ENCODE measurements around the gene ERMN.
"Not testable (repeated sequence)": the region's sequence is repeated elsewhere in the genome, so short reads cannot be mapped to it uniquely, and the experiment has no call there.

ERMN gene

DNA sequence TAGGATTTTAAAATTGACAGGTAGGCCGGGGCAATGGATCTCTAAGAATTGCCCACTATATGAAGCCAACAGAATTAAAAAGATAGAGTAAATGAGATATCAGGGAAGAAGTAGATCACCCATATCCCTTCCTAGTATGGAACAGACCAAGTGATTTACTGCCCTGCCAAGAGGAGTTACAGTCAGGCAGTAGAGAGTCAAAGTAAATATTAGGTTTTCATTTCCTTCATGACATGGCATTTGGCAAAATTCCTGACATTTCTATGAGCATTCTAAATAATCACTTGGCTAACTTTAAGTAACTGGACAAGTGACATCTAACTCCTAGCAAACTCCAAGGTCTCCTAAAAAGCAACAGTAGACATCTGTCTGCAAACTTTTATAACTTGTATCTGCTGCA, 34.6 kb downstream of the ERMN start:
- no peak for DNase-seq

DNA sequence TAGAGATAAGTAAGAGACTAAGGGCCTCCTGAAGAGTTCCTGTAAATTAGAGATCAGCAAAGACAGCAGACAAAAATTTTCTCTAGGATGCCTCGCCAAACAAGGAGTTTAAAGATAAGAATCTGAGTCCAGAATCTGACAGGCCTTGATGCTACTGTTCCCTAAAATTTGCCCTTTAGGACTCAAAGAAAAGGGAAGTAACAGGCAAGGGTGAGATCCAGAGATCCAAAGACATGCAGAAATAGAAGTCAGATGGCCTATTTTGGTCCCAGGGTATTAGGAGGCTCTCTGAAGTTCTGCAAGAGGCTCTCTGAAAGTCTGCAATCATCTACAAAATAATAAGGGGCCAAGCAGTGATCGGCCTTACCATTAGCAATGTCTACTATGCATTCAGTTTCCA, 35.1 kb downstream of the ERMN start:
- DNase-seq = no peak

DNA sequence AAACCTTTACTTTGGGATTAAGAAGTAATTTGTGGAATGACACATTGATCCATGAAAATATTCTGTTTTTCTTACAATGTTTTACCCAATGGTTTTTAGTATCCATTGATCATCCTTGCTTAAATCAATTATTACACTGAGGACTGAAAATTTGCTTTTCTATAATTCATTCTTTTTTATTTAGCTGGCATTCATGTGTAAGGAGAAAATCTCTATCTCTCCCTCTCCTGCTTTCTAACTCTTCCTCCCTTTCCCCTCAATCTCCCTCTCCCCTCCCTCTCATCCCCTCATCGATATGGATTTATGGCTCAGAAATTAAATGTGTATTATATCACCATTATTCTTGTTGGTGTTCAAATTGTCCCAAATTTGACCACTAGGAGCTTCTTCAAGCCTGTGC, 38.5 kb downstream of the ERMN start:
- DNase-seq = no peak

- no peak for DNase-seq
These were observed 42.2 kb downstream of the ERMN start for GRCh38 chr2:157283468-157283867.

GRCh38 chr2:157281316-157281715, 44.3 kb downstream of the ERMN start:
- no peak for DNase-seq

DNA sequence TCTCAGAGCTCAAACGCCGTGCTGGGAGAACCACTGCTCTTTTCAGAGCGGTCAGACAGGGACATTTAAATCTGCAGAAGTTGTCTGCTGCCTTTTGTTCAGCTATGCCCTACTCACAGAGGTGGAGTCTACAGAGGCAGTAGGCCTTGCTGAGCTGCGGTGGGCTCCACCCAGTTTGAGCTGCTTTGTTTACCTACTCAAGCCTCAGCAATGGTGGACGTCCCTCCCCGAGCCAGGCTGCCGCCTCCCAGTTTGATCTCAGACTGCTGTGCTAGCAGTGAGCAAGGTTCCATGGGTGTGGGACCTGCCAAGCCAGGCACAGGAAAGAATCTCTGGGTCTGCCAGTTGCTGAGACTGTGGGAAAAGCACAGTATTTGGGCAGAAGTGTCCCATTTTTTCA, 46.3 kb downstream of the ERMN start:
- not testable (repeated sequence) for DNase-seq

DNA sequence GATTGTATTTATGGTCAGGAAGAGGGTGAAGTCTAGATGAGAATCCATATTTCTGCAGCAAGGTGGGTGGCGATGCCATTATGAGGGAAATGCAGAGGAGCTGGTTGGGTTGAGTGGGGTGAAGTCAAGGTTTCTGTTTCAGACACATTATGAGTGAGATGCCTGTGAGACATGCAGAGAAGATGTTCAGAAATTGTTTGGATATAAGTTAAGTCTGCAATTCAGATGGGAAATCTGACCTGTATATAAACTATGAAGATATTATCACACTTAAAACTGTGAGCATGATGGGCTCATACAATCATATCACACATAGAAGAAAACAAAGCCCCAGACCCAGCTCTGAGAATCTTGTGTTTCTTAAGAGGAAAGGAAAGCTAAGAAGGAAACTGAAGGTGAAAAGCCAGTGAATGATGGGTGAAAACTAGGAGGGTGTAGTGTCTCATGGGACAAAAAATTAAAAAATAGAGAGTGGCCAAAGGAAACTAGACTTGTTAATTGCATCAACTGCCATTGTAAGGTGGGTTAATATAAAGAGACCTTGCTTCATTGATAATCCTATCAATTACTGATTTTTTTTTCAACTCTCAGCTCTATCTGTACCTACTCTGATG, 53.9 kb downstream of the ERMN start:
- DNase-seq = no peak

DNA sequence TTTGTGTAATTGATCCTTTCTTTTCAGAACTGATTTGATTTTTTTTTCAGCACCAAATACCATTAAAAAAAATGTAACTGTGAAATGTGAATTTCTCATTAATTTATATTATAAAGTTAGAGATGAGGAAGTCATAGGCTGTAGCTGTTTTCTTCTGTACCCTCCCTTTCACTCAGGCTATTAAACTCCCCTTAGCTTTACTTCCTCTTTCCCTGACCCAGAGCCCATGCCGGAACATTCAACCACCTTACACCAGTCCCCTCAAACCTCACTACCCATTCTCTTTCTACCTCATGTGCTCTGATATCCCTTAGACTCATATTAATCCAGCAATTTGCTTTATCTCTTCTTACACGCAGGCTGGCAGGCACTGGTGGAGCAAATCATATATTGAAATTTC, 55.7 kb downstream of the ERMN start:
- DNase-seq = no peak

GRCh38 chr2:157269060-157269459, 56.6 kb downstream of the ERMN start:
- no peak for DNase-seq

All from T-helper 9 cell (primary cell).